HCT116 (cell line): ENCODE measurements around the gene CAMKMT. TPM values are rescaled to one million over a fixed set of nuclear protein-coding genes. Genes with fewer than 3 reads are reported as not detected.

ENCODE experiments used
- ATAC-seq: fragments of 200-7000 bp; cut with Tn5 transposase; 2 replicates; pipeline ENCODE4 v1.9.1; 2020; ENCODE audit warnings: mild to moderate bottlenecking, moderate library complexity
- BruUV-seq: library from RNA; stranded (reverse); fragments of 400-500 nt; replicated peaks from 2 replicates; lab custom pipeline; 2021; lab: Mats Ljungman, UMichigan
- CTCF ChIA-PET: fragments of 300-600 bp; sonication (Branson Sonifier 250); formaldehyde crosslinking; loops from one replicate; lab custom pipeline; 2021; ENCODE audit warnings: antibody characterized with exemption; lab: Charles Lee
- POLR2A ChIA-PET: fragments of 300-600, 350-600 bp; sonication (Branson Sonifier 250); formaldehyde crosslinking; loops from one replicate; lab custom pipeline; 2021; ENCODE audit warnings: antibody characterized with exemption; lab: Charles Lee
- RAD21 ChIA-PET, 2 experiments: fragments of 300-600 bp; sonication (Branson Sonifier 250); formaldehyde crosslinking; loops; one replicate each; lab custom pipeline; 2023; ENCODE audit warnings: low total read pairs in 2 of 2; ENCODE audit not compliant: uncharacterized antibody in 2 of 2, unreplicated experiment in 2 of 2, low non-redundant PET in 1 of 2; lab: Charles Lee
- DNase-seq: peaks from one replicate; pipeline ENCODE4 v3.0.0-alpha.2; 2010; ENCODE audit warnings: low read depth, low spot score
- H2AFZ ChIP-seq: fragments of 200-600 bp; shearing (Covaris generic), sonication (generic); 2 replicates; pipeline ENCODE4 v1.6.1; 2017; ENCODE audit warnings: low read depth, mixed run types, mixed read lengths, antibody characterized with exemption, low read length; ENCODE audit not compliant: poor library complexity, severe bottlenecking
- H3K27ac ChIP-seq: 2 replicates; pipeline ENCODE4 v1.5.1; 2012; ENCODE audit warnings: low read depth, low read length
- H3K27me3 ChIP-seq: fragments of 200-600 bp; sonication (generic); 2 replicates; pipeline ENCODE4 v1.6.1; 2016; ENCODE audit warnings: mixed run types, low read length, mixed read lengths; ENCODE audit not compliant: insufficient read depth
- H3K36me3 ChIP-seq, 2 experiments: fragments of 200-500 bp in 1 of 2; fragments of 200-600 bp in 1 of 2; sonication (Bioruptor generic) in 1 of 2; sonication (generic) in 1 of 2; 2 replicates each; pipeline versions ENCODE4 v1.5.1 to v1.6.1; 2014 to 2016; ENCODE audit warnings: low read length in 2 of 2, inconsistent platforms in 1 of 2, mixed read lengths in 1 of 2, mixed run types in 1 of 2; ENCODE audit not compliant: insufficient read depth in 2 of 2, control insufficient read depth in 1 of 2
- H3K4me1 ChIP-seq, 2 experiments: fragments of 200-600 bp in 1 of 2; sonication (generic) in 1 of 2; 2 replicates each; pipeline versions ENCODE4 v1.5.1 to v1.6.1; 2012 to 2017; ENCODE audit warnings: low read length in 2 of 2, inconsistent platforms in 1 of 2, mild to moderate bottlenecking in 1 of 2, mixed read lengths in 1 of 2, mixed run types in 1 of 2, moderate library complexity in 1 of 2; ENCODE audit not compliant: insufficient read depth in 2 of 2, control insufficient read depth in 1 of 2
- H3K4me2 ChIP-seq: fragments of 200-600 bp; sonication (generic); 2 replicates; pipeline ENCODE4 v1.6.1; 2017; ENCODE audit warnings: mixed run types, low read length, mixed read lengths
- H3K4me3 ChIP-seq, 2 experiments: fragments of 200-600 bp in 1 of 2; sonication (generic) in 1 of 2; replicated peaks in 1 of 2; 2 replicates each; pipeline ENCODE4 v1.5.1; 2011 to 2016; ENCODE audit warnings: low read length in 2 of 2, control low read depth in 1 of 2, low read depth in 1 of 2, mild to moderate bottlenecking in 1 of 2, mixed read lengths in 1 of 2, mixed run types in 1 of 2
- H3K79me2 ChIP-seq: fragments of 200-600 bp; sonication (generic); 2 replicates; pipeline ENCODE4 v1.6.1; 2017; ENCODE audit warnings: mild to moderate bottlenecking, mixed run types, low read length, moderate library complexity, mixed read lengths; ENCODE audit not compliant: insufficient read depth
- H3K9ac ChIP-seq: fragments of 200-600 bp; sonication (generic); 2 replicates; pipeline ENCODE4 v1.6.1; 2016; ENCODE audit warnings: low read length, mixed read lengths
- H3K9me2 ChIP-seq: fragments of 200-600 bp; sonication (generic), shearing (Covaris generic); 2 replicates; pipeline ENCODE4 v1.6.1; 2017; ENCODE audit warnings: mixed run types, mild to moderate bottlenecking, moderate library complexity; ENCODE audit not compliant: insufficient read depth
- H3K9me3 ChIP-seq, 2 experiments: fragments of 200-500 bp in 1 of 2; fragments of 200-600 bp in 1 of 2; sonication (Bioruptor generic) in 1 of 2; sonication (generic) in 1 of 2; 2 replicates each; pipeline ENCODE4 v1.6.1; 2014 to 2017; ENCODE audit warnings: low read length in 2 of 2, mixed read lengths in 2 of 2, inconsistent platforms in 1 of 2, low read depth in 1 of 2, mild to moderate bottlenecking in 1 of 2, mixed run types in 1 of 2, moderate library complexity in 1 of 2; ENCODE audit not compliant: control insufficient read depth in 1 of 2, insufficient read depth in 1 of 2
- H4K20me1 ChIP-seq: fragments of 200-600 bp; sonication (generic), shearing (Covaris generic); 2 replicates; pipeline ENCODE4 v1.6.1; 2017; ENCODE audit warnings: mixed run types, mild to moderate bottlenecking, moderate library complexity; ENCODE audit not compliant: insufficient read depth
- CBX3 ChIP-seq: IDR thresholded peaks from 2 replicates; pipeline ENCODE4 v1.6.1; 2012; ENCODE audit warnings: low read depth
- EGR1 ChIP-seq: IDR thresholded peaks from 2 replicates; pipeline ENCODE4 v1.6.1; 2012; ENCODE audit warnings: low read depth
- EZH2 ChIP-seq: fragments of 200-600 bp; sonication (generic); IDR thresholded peaks from 2 replicates; pipeline ENCODE4 v1.6.1; 2017; ENCODE audit warnings: antibody characterized with exemption, mixed run types
- FOSL1 ChIP-seq: IDR thresholded peaks from 2 replicates; pipeline ENCODE4 v1.6.1; 2012; ENCODE audit warnings: low read depth
- JUND ChIP-seq: IDR thresholded peaks from 2 replicates; pipeline ENCODE4 v1.6.1; 2012
- POLR2AphosphoS5 ChIP-seq: IDR thresholded peaks from 2 replicates; pipeline ENCODE4 v1.6.1; 2011; ENCODE audit warnings: mild to moderate bottlenecking, low read depth, low read length, moderate library complexity
- RAD21 ChIP-seq: IDR thresholded peaks from 2 replicates; pipeline ENCODE4 v1.6.1; 2012; ENCODE audit warnings: low read depth, mild to moderate bottlenecking
- SIN3A ChIP-seq: IDR thresholded peaks from 2 replicates; pipeline ENCODE4 v1.6.1; 2012; ENCODE audit warnings: low read depth
- SP1 ChIP-seq: IDR thresholded peaks from 2 replicates; pipeline ENCODE4 v1.6.1; 2012; ENCODE audit warnings: low read depth
- SRF ChIP-seq: IDR thresholded peaks from 2 replicates; pipeline ENCODE4 v1.6.1; 2012; ENCODE audit warnings: low read depth
- TCF7L2 ChIP-seq: IDR thresholded peaks from 2 replicates; pipeline ENCODE4 v1.7.0; 2011; ENCODE audit warnings: borderline replicate concordance, inconsistent platforms; ENCODE audit not compliant: insufficient read depth, insufficient read length; ENCODE audit errors: extremely low read depth
- YY1 ChIP-seq: IDR thresholded peaks from 2 replicates; pipeline ENCODE4 v1.6.1; 2011; ENCODE audit warnings: low read length, low read depth, moderate library complexity, mild to moderate bottlenecking; ENCODE audit not compliant: insufficient replicate concordance; ENCODE audit errors: extremely low read depth
- ZFX ChIP-seq: fragments of 450-650 bp; IDR thresholded peaks from 2 replicates; pipeline ENCODE4 v1.6.1; 2017
- ZNF274 ChIP-seq: fragments of 200-500 bp; sonication (Bioruptor generic); IDR thresholded peaks from 2 replicates; pipeline ENCODE4 v1.6.1; 2014; ENCODE audit warnings: mild to moderate bottlenecking, low read depth, low read length, inconsistent platforms
- intact Hi-C: fragments of 100-400 bp; cut with micrococcal nuclease; formaldehyde crosslinking; loops from 2 replicates; pipeline ENCODE4 v1.10.0; 2022
- total RNA-seq: library from RNA; stranded (reverse); gene quantifications from one replicate; pipeline ENCODE4 v1.2.1, GENCODE V29; 2021; ENCODE audit not compliant: unreplicated experiment
- TF ChIP-seq, protein P1 (sequence below): IDR thresholded peaks from 2 replicates; pipeline ENCODE4 v1.6.1; 2012
- TF ChIP-seq, protein P2 (sequence below), 3 experiments: fragments of 200-600 bp in 1 of 3; sonication (generic) in 1 of 3; IDR thresholded peaks in 2 of 3; conservative IDR thresholded peaks in 1 of 3; 2 replicates each; pipeline ENCODE4 v1.5.1; 2012 to 2017; ENCODE audit warnings: low read depth in 2 of 3, low read length in 2 of 3, antibody characterized with exemption in 1 of 3, borderline replicate concordance in 1 of 3, control low read depth in 1 of 3, mild to moderate bottlenecking in 1 of 3, mixed read lengths in 1 of 3, mixed run types in 1 of 3, moderate library complexity in 1 of 3; ENCODE audit not compliant: insufficient read depth in 1 of 3
- TF ChIP-seq, protein P3 (sequence below): IDR thresholded peaks from 2 replicates; pipeline ENCODE4 v1.6.1; 2011; ENCODE audit warnings: mild to moderate bottlenecking, low read length, moderate library complexity; ENCODE audit not compliant: insufficient replicate concordance; ENCODE audit errors: extremely low read depth

CAMKMT gene
- total RNA-seq, 1 experiment from 2014 or later = 10.6 TPM

DNA sequence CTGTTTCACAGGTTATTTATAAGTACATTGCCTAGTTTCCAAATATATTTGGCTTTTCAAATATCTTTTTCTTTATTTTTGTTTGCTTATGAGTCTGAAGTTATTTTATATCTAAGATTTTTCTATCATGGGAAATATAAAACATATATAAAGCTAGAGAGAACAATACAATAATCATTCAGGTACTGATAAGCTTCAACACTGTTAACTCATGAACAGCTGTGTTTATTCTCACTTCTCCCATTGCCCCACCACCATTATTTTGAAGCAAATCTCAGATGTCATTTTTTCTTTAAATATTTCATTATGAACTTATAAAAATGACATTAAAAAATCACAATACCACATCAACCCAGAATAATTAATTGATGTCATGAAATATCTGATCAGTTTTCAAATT lies 9.7 kb downstream of the CAMKMT start:
- Histone ChIP-seq H3K79me2 (peaks cover 10% of the 10 kb centered on the region; the same call in 1 of the 2 replicates), H3K4me2 (no peak overlapping the region), H3K27ac (no peak overlapping the region), H3K4me3 (no peak overlapping the region), H3K9me3 (no peaks in the 10 kb centered on the region), H3K27me3 (no peaks in the 10 kb centered on the region), H3K9ac (no peak overlapping the region)
- RAD21 ChIA-PET = no interaction called here
- TF ChIP-seq TCF7L2 (no peak), SP1 (no peak), EGR1 (no peak), POLR2AphosphoS5 (no peak), JUND (no peak), FOSL1 (no peak), EZH2 (no peak), ZNF274 (no peak)
- TF ChIP-seq, protein P1, sequence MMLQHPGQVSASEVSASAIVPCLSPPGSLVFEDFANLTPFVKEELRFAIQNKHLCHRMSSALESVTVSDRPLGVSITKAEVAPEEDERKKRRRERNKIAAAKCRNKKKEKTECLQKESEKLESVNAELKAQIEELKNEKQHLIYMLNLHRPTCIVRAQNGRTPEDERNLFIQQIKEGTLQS = no peak
- TF ChIP-seq, all 23 proteins: peak for 0
- ATAC-seq = no peak
- ChIA-PET POLR2A (interaction anchor here (1.0 kb wide), 1 partner anchor 9 kb away, joined by 4 read pairs; the partner anchor contains the start of gene CAMKMT), CTCF (no interaction called here)
- Histone ChIP-seq H2AFZ (no peak overlapping the region), H4K20me1 (no peaks in the 10 kb centered on the region), H3K4me1 (no peaks in the 10 kb centered on the region), H3K36me3 (no peaks in the 10 kb centered on the region), H3K9me2 (no peaks in the 10 kb centered on the region)
- BruUV-seq = no TSS peak
- intact Hi-C loops = no loop called here
- no peak for DNase-seq

DNA sequence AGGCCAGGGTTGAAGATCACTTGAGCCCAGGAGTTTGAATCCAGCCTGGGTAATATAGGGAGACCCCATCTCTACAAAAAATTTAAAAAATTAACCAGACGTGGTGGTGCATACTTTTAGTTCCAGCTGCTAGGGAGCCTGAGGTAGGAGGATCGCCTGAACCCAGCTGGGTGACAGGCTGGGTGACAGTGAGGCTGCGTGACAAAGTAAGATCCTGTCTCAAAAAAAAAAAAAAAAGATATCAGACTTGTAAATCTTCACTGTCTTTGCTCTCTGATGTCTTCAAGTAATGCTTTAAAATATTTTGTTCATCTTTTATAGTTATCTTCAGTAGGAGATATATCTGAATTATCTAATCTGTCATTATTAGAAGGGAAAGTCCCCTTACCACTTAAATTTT lies 10.5 kb downstream of the CAMKMT start:
- no peak overlapping the region for H3K9ac ChIP-seq
- CTCF ChIA-PET = no interaction called here
- intact Hi-C loops = no loop called here
- TF ChIP-seq TCF7L2 = no peak
- TF ChIP-seq RAD21 = no peak
- TF ChIP-seq EGR1 = no peak
- no peak for TF ChIP-seq SP1
- TF ChIP-seq, protein P2, sequence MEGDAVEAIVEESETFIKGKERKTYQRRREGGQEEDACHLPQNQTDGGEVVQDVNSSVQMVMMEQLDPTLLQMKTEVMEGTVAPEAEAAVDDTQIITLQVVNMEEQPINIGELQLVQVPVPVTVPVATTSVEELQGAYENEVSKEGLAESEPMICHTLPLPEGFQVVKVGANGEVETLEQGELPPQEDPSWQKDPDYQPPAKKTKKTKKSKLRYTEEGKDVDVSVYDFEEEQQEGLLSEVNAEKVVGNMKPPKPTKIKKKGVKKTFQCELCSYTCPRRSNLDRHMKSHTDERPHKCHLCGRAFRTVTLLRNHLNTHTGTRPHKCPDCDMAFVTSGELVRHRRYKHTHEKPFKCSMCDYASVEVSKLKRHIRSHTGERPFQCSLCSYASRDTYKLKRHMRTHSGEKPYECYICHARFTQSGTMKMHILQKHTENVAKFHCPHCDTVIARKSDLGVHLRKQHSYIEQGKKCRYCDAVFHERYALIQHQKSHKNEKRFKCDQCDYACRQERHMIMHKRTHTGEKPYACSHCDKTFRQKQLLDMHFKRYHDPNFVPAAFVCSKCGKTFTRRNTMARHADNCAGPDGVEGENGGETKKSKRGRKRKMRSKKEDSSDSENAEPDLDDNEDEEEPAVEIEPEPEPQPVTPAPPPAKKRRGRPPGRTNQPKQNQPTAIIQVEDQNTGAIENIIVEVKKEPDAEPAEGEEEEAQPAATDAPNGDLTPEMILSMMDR (IDR thresholded peaks at IDR 0.05 in 2 of 3, conservative IDR thresholded peaks at IDR 0.05 in 1 of 3; ENCODE audit: borderline replicate concordance in 1 of 3, insufficient read depth in 1 of 3, low read depth in 2 of 3, low read length in 2 of 3) = no peak
- TF ChIP-seq ZNF274 = no peak
- no peak for TF ChIP-seq SIN3A
- TF ChIP-seq, protein P3, sequence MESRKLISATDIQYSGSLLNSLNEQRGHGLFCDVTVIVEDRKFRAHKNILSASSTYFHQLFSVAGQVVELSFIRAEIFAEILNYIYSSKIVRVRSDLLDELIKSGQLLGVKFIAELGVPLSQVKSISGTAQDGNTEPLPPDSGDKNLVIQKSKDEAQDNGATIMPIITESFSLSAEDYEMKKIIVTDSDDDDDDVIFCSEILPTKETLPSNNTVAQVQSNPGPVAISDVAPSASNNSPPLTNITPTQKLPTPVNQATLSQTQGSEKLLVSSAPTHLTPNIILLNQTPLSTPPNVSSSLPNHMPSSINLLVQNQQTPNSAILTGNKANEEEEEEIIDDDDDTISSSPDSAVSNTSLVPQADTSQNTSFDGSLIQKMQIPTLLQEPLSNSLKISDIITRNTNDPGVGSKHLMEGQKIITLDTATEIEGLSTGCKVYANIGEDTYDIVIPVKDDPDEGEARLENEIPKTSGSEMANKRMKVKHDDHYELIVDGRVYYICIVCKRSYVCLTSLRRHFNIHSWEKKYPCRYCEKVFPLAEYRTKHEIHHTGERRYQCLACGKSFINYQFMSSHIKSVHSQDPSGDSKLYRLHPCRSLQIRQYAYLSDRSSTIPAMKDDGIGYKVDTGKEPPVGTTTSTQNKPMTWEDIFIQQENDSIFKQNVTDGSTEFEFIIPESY = no peak
- no peak for TF ChIP-seq SRF
- TF ChIP-seq EZH2 = no peak
- TF ChIP-seq ZFX = no peak
- no peak for TF ChIP-seq YY1
- TF ChIP-seq CBX3 = no peak

More for the DNA sequence above, 10.5 kb downstream of the CAMKMT start:
- Histone ChIP-seq H3K9me2 (no peaks in the 10 kb centered on the region), H3K4me2 (no peak overlapping the region), H2AFZ (no peak overlapping the region), H3K27ac (no peak overlapping the region), H3K79me2 (peaks cover 4% of the 10 kb centered on the region; the same call in 1 of the 2 replicates), H3K4me1 (no peaks in the 10 kb centered on the region), H3K36me3 (no peaks in the 10 kb centered on the region), H3K27me3 (no peaks in the 10 kb centered on the region), H3K4me3 (no peak overlapping the region), H3K9me3 (no peaks in the 10 kb centered on the region), H4K20me1 (no peaks in the 10 kb centered on the region)
- POLR2A ChIA-PET = interaction anchor here (1.0 kb wide), 1 partner anchor 10 kb away, joined by 4 read pairs; the partner anchor contains the start of gene CAMKMT
- DNase-seq = no peak
- ATAC-seq = no peak
- BruUV-seq = no TSS peak
- RAD21 ChIA-PET = no interaction called here
